HuH-7.5 (cell line): ENCODE data around the gene WDPCP.
"Not testable (repeated sequence)": the region's sequence is repeated elsewhere in the genome, so short reads cannot be mapped to it uniquely, and the experiment has no call there.

ENCODE experiments used
- DNase-seq: peaks from one replicate; pipeline ENCODE4 v3.0.0; 2011; ENCODE audit warnings: low spot score

WDPCP gene

DNA sequence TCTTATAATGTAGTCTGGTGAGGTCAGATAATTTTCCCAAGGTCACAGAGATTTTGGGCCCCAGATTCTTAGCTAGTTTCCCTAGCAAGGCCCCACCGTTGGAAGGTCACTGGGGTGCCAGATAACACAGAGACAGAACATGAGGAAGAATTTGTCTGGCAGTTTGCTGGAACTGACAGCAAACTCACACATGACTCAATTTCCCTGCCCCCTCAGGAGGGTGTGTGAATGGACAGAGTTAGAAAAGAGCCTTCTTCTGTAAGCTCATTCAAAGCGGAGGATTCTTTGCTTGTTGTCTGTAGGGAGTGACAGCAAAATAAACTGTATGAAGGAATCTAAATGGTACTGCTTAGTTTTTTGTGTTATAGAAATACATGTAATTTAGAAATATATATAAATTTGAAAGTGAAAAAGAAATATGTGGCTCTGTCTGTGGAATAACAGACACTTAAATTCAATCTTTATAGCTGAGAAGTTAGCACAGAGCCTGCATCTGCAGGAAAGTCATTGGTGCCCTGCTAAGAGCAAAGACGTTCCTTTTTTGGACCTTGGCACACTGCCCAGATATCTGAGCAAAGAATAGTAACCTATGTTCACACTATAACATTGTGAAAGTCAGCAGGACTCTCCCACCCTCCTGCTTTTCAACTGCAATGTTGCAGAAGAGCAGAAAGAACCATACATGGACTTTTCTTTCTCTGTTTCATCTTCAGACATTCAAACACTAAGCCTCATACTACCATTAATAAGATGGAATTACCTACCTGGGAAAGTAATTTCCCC lies 2.5 kb upstream of the WDPCP start:
- no peak for DNase-seq

GRCh38 chr2:63589148-63589958 lies 1.1 kb upstream of the WDPCP start:
- no peak for DNase-seq

- DNase-seq: no peak
Observed at GRCh38 chr2:63587814-63588384, 378 bp downstream of the WDPCP start.

GRCh38 chr2:63582873-63583272 lies 5.4 kb downstream of the WDPCP start:
- no peak for DNase-seq

DNA sequence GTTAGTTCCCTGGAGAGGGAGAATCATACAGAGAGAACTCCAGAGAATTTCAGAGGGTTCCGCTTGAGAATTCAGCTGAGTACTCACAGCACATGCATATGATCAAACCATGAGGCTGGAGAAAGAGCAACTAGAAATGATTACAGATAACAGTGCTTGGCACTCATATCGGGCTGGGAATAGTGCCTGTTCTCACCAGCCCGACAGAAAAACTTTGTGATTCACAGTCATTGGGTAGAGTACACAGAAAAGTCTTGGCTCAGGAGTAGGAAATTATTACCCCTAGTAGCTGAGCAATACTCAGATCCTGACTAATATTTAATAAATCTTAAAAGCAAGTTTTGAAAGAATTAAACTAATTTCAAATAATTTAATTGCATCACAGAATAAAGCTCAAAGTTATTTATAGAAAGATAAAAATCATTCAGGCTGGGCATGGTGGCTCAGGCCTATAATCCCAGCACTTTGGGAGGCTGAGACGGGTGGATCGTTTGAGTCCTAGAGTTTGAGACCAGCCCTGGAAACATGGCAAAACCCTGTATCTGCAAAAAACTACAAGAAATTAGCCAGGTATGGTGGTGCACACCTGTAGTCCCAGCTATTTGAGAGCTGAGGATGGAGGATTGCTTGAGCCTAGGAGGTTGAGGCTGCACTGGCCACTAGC lies 6.8 kb downstream of the WDPCP start:
- DNase-seq: no peak

GRCh38 chr2:63580651-63581297 lies 7.5 kb downstream of the WDPCP start:
- DNase-seq: no peak

DNA sequence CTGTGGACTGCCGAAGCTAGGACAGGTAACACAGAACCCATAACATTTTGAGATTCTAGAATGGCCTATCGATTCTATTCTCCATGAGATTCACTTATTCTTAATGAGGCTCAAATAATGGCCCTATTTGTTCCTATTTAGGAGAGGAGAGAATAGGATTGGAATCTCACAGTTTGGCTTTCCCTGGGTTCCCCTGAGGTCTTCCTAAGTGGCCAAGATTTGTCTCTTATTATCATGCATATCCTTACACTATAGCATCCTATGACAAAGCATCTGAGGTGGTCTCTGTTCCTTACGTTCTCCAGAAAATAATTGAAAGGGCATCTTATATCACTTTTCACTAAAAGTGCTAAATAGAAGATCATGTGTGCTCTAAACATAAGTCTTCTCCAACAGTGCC lies 9.5 kb downstream of the WDPCP start:
- no peak for DNase-seq

DNA sequence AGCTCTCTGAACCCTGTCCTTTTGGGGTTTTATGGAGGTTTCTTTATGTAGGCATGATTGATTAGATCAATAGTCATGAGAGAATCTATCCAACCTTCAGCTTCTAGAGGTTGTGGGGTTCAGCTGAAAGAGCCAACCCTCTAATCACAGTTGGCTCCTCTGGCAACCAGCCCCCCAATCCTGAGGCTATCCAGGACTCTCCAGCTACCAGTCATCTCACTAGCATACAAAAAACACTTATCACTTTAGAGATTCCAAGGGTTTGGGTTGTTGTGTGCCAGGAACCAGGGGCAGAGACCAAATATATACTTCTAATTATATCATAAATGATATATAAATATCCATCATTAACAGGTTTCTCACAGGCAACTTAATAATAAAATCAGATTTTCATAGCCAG lies 11.7 kb downstream of the WDPCP start:
- no peak for DNase-seq

- DNase-seq: not testable (repeated sequence)
Observed at GRCh38 chr2:63573726-63574345, 14.4 kb downstream of the WDPCP start.

- not testable (repeated sequence) for DNase-seq
Observed at GRCh38 chr2:63573026-63573425, 15.3 kb downstream of the WDPCP start.

GRCh38 chr2:63572001-63572400 lies 16.3 kb downstream of the WDPCP start:
- DNase-seq: no peak

- DNase-seq: no peak
Observed at GRCh38 chr2:63571291-63571690, 17.0 kb downstream of the WDPCP start.

- no peak for DNase-seq
Observed at GRCh38 chr2:63569740-63570139, 18.5 kb downstream of the WDPCP start.

DNA sequence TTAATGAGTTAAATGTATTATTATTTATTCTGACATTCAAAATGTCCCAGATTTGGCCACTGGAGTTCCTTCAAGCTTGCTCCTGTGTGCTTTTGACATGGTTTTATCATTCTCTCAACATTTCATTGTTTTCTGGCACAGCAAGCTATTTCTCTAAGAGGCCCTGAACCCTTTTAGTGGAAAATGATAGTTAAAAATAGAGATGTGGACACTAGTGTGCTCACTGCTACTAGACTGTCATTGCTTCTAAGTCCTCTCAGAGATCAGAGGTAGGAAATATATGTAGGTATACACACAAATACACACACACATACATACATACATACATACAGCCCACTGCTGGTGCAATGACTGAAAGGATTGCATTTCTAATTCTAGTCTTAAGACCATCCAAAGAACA lies 25.5 kb downstream of the WDPCP start:
- DNase-seq: no peak

GRCh38 chr2:63558922-63559321 lies 29.4 kb downstream of the WDPCP start:
- DNase-seq: not testable (repeated sequence)

- DNase-seq: not testable (repeated sequence)
Observed at GRCh38 chr2:63557819-63558218, 30.5 kb downstream of the WDPCP start.

DNA sequence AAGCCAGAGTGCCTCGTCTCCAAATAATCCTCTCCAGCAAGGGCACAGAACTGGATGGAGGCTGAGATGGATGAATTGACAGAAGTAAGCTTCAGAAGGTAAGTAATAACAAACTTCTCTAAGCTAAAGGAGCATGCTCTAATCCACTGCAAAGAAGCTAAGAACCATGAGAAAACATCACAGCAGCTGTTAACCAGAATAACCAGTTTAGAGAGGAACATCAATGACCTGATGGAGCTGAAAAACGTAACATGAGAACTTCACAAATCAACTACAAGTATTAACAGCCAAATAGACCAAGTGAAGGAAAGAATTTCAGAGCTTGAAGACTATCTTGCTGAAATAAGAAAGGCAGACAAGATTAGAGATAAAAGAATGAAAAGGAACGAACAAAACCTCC lies 32.3 kb downstream of the WDPCP start:
- no peak for DNase-seq

GRCh38 chr2:63555299-63555698 lies 33.0 kb downstream of the WDPCP start:
- DNase-seq: no peak

DNA sequence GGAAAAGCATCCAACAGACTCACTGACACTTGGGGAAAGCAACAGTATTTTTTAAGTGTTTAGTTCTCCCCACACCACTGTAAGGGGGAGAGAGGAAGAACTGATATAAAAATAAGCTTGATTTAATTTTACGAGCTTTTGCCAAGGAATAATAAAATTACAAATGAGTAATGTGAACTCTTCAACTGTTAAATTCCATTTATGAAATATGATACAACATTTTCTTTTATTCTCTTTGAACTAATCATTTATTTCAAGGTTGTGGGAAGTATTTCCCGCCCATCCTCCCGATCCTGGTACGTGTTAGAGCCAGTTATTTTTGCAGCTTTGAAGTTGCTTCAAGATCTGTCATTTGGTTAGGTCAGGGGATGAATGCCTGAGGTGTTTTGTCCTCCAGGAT lies 35.2 kb downstream of the WDPCP start:
- no peak for DNase-seq

GRCh38 chr2:63545023-63545422 lies 43.3 kb downstream of the WDPCP start:
- DNase-seq: no peak

GRCh38 chr2:63544017-63544627 lies 44.2 kb downstream of the WDPCP start:
- no peak for DNase-seq
